ENCODE data around the gene ADCYAP1.
A peak's percentile ranks its signal among the peaks of the same experiment; 100 is the strongest.
"Not testable (repeated sequence)": the region's sequence is repeated elsewhere in the genome, so short reads cannot be mapped to it uniquely, and the experiment has no call there.

Gene ADCYAP1

DNA sequence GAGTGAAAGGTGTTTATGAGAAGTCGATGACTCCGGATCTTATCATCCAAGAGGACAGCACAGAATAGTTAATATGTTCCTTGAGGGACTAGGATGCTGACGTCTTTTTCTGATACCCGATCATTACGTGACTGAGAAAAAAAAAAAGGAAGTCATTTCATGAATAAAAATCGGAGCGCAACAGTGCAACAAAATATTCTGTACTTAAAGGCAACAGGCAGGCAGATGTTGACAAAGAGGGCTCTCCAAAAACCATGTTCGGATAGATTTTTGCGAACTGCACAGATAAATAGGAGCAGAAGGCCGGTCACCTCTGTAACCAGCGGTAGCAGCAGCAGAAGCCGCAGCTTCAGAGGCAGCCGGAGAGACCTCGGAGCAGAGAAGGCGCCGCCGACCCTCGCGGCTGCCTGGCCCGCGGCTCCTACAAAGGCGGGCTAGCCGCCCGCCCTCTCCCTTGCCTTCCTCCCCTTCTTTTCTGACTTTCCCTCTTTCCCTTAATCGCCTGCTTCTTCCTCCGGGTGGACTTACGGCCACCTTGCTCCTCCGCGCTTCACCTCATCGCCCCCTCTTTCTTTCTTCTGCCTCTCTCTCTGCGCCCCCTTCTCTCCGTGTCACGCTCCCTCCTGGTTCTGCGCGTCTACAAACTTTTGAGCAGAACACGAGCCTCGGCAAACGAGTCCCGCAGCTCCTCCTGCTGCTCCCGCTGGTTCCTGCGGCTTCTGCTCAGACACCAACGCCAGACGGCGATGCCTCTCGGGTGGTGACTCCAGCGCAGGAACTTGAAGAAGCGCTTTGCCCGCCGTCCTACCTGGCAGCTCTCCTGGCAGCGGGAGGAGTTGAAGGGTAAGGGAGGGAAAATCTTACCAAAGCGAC, at the start of gene ADCYAP1:
ADCYAP1 (plus strand) TSS at position 654 of the 873 bp plus-strand sequence. CDS start 516 bp downstream, outside the sequence.
- DNase-seq: peak; percentile 50

DNA sequence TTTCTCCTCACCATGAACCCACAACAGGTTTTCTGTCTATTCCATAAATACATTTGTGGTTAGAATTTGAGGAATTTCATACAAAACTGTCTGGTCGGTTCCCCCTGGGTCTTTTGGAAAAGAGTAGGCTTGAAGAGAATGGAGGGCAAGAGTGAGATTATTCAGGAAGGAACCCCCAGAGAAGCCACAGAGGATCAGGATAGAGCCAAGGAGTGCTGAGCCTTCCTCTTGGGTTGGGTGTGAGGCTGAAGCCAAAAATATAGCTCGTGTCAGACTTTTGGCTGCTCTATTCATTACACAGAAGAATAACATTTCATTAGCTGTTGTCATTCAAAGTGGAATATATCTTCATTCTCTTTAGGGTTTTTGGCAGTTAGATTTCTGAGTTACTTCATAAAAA, 46.7 kb upstream of the ADCYAP1 start:
- DNase-seq: no peak

DNA sequence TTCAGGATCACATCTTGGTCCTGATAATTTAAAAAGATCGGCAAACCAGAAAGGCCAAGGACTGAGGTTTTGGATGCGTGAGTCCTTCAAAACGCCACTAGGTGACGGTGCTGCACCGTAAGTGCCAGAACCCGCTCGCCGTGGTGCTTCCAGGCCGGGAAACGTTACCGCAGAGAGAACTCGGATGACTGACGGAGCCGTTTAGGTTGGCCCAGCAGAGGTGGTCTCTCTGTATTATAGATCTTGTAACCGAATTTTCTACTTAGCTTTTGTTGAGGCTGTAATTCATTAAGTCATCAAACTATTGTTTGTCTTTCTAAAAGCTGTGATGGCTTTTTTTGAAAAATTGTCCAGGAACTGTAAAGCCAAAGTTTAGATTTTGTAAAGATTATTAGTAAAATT, 39.8 kb upstream of the ADCYAP1 start:
- peak; percentile 90 for DNase-seq

DNA sequence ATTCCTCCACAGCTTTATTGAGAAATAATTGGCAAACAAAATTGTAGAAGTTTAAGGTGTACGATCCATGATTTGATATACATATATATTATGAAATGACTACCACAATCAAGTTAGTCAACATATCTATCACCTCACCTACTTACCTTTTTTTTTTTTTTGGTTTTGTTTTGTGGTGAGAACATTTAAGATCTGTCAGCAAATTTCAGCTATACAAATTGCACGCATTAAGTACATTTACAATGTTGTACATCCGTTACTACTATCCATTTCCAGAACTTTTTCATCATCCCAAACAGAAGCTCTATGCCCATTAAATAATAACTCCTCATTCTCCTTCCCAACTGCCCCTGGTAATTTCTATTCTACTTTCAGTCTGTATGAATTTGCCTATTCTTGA, 37.4 kb upstream of the ADCYAP1 start:
- DNase-seq: no peak

DNA sequence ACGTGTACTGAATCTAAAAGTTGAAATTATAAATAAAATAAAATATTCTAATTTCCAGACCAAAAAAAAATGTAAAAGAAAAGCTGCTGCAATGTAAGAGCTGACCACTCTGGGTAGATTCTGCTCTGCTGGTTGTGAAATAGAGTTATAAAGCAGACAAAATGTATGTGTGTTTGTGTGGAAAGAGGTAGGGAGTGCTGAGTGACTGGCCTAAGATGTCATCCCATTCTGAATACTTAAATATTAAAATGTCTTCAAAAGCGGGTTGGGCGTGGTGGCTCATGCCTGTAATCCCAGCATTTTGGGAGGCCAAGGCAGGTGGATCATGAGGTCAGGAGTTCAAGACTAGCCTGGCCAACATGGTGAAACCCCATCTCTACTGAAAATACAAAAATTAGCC, 31.2 kb upstream of the ADCYAP1 start:
- not testable (repeated sequence) for DNase-seq

DNA sequence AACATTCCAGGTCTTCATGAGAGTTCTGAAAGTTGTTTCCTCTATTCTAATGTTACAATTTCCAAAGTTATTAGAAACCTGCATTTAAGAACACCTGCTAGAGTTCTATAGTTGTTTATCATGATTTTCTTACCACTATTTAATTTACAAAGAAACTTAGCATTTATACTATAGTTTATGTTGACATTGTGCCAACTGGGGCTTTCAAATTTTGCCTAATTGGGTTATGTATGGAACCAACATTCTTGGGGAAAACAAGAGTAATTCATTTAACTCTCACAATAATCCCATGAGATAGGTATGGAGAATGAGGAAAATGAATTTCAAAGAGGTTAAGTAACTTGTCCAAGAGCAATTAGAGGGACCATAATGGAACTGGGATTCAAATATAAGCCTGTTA, 28.8 kb upstream of the ADCYAP1 start:
- DNase-seq: no peak

DNA sequence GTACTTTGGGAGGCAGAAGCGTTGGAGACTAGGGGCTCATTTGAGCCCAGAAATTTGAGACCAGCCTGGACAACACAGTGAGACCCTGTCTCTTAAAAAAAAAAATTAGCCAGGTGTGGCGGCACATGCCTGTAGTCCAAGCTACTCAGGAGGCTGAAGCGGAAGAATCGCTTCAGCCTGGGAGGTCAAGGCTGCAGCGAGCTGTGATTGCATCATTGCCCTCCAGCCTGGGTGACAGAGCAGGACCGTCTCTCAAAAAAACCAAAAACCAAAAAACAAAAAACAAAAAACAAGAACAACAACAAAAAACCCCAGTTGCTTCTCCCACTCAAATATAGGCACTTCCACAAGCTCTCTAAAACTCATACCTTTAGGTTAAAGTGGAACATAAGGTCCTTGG, 27.4 kb upstream of the ADCYAP1 start:
- DNase-seq: no peak

DNA sequence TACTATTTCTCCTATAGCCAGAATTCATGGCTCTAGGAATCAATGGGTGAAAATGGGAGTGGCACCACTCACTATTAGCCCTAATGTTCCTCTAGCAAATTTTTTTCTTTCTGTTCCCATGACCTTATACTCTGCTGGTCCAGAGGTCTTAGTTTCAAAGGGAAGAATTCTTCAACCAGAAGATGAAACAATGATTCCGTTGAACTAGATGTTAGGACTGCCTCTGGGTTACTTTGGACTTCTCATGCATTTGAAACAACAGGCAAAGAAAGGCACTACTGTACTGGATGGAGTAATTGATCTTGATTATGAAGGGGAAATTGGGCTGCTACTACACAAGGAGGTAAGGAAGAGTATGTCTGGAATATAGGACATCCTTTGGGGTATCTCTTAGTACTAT, 18.6 kb upstream of the ADCYAP1 start:
- DNase-seq: no peak

DNA sequence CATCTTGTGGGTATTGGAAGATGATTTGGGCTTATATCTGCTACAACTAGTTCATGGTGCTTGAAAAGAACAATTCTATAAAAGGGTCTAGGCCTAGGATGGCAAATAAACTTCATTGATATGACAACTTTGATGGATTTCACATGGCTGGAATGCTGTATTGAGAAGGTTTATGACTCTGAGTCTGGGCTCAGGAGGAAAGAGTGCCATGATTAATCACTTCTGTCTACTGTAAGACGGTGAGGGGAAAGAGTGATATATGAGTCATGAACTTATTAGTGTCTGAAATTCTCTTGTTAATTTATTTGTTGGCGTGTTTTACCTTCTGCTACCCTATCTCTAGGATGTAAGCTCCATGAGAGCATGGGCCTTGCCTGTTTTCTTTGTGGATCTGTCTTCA, 17.0 kb upstream of the ADCYAP1 start:
- DNase-seq: no peak

DNA sequence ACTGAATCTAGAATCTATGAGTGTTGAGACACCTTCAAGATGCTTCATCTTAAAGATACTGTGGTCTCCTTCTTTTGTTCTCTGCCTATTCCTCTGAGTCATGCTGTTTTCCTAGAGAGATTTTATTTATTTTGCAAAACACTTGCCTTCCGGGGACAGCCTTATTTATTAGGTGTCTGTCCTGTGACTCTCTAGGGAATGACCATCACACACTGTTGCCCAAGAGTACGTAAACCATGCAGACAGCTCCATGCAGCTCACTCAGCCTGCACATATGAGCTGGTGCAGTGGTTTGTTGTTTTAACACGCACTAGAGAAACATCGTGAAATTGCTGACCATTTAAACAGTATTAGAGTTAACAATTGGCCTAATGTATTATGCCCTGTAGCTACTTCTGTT, 12.4 kb upstream of the ADCYAP1 start:
- no peak for DNase-seq

DNA sequence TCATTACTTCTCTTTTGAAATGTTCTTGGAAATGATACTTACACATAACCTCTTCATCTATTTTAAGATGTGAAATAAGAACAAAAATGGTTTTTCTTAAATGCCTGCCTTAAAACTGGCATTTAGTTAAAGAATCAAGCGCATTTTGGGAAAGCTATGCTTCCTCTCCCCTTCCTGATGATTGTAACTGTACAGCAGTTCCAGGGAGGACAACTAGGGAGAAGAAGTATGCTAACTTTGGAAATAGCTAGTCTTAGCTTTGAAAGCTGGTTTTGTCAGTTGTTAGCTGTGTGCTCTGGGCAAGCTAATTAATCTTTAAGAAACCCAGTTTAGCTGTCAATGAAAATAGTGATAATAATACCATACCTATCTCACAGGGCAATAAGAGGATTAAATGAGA, 8.4 kb upstream of the ADCYAP1 start:
- no peak for DNase-seq

DNA sequence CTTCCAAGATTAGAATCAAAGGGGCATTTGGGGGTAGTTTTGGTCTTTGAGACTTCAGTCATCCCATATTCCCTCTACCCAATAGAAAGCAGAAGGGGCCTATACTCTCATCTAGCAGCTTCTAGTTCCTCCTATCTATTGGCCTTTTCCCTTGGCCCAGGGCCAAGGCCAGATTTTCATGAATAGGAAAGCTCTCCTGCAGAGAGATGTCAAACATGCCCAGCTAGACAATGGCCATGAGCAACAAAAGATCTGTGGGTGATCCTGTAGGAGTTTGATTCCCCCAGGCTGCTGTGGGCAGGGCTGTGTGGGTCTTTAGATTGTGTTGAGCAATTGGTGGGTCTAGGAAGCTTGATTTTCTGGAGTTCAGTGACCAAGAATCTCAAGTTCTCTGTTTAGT, 2.9 kb upstream of the ADCYAP1 start:
- DNase-seq: no peak

DNA sequence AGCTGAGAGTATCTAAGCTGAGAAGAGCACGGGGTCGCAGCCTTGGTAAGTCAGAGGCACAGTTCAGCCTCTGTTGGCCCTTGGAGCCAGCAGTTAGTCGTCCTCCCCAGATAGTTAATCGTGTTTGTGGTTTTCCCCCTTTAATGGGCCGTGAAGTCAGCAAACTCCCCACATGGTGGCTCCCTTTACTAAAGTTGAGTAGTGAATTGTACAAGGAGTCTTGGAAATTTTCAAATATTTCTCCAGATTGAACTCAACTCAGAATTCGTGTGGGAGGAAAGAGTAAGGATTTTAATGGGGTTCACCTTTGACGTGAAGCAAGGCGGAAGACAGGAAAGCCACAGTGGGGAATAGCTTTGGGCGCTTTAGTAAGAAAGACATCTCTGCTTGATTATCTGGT, 2.4 kb upstream of the ADCYAP1 start:
- peak; percentile 49 for DNase-seq

DNA sequence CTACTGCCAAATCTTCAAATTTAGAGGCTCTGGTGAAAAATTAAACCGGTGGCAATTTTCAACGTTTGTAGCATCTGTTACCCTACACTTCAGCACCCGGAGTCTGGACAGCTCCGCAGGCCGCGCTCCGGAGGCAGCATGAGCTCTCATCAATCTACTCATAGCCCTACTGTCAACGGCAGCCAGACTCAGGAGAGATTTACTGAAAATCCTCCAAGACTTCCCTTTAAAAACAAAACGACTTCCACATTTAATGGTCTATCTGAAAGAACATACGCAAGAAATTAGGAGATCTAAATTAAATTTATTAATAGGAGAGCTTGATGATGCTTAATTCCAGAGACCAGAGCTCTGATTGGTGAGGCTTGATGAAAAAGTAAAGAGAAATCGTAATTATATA, 970 bp upstream of the ADCYAP1 start:
- DNase-seq: peak; percentile 87

DNA sequence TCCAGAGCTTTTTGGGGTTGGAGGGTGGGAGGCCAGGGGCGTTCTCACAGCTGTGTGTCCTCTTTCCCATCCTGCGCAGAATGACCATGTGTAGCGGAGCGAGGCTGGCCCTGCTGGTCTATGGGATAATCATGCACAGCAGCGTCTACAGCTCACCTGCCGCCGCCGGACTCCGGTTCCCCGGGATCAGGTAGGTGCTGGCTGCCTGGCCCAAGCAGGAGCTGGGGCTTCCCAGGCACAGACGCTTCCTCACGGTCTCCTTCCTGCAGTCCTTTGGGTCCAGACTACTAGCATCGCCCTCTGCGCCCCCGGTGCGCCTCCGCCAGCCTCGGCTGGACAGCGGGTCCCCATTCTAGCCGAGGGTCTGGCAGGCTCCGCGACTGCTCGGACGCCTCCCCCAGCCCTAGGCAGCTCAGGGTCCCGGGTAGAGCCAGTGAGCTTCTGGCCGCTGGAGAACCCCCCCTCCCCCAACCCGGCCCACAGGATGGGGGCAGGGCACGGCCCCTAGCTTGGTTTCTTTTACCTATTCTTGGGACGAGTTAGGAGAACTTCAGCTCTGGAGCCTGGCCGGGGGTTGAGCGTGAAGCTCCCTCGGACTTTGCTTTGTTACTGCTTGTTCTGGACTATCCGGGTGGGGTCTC, 756 bp downstream of the ADCYAP1 start:
- no peak for DNase-seq

DNA sequence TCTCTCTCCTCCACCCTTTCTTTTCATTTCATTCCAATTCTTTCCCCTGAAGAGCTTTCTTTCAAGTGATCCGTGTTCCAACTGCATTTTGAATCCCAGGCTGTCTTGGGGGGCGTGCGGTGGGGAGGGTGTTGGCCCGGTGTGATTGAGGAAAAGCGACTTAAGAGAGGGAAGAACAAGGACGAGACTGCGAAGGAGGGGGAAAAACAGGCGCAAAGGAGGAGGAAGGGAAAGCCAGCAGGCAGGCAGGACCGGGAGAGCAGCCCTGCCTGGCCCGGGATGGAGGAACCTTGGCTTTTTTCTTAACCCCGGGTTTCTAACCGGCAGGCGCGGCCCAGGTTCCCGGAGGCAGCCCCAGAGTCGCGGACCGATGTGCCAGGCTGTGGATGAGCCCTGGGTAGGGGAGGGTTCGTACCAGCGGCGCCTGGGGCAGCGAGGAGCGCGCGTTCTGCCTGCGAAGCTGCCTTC, 1.3 kb downstream of the ADCYAP1 start:
- DNase-seq: peak; percentile 25

DNA sequence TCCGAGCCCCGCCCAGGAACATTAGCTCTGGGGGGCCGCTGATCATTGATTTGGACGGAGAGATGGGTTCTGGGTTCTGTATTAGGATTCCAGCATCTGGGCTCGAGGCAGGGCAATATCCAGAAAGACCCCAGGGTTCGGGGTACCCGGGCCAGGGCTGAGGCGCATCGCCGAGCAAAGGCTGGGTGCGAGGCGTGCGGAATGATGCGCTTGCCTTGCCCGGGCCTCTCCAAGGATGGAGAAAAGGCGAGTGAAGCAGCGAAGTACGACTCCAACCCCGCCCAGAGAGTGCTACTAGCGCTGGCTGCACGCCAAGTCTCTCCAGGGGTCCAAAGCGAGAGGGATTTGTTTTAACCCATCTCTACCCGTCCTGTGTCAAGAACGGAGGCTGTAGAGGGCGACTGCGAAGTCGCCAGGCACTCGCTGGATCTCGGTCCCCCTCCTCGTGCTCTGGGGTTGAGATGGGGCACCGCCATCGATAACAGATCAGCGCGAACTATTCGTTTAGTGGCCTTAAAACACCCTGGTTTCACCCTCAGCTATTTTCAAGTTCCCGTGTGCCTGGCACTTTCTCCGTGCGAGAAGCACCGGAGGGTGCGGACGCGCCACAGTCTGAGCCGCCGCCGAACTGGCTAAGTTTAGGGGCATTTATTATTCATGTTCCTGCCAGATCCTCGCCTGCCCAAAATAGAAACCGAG, 1.9 kb downstream of the ADCYAP1 start:
- peak; percentile 40 for DNase-seq

DNA sequence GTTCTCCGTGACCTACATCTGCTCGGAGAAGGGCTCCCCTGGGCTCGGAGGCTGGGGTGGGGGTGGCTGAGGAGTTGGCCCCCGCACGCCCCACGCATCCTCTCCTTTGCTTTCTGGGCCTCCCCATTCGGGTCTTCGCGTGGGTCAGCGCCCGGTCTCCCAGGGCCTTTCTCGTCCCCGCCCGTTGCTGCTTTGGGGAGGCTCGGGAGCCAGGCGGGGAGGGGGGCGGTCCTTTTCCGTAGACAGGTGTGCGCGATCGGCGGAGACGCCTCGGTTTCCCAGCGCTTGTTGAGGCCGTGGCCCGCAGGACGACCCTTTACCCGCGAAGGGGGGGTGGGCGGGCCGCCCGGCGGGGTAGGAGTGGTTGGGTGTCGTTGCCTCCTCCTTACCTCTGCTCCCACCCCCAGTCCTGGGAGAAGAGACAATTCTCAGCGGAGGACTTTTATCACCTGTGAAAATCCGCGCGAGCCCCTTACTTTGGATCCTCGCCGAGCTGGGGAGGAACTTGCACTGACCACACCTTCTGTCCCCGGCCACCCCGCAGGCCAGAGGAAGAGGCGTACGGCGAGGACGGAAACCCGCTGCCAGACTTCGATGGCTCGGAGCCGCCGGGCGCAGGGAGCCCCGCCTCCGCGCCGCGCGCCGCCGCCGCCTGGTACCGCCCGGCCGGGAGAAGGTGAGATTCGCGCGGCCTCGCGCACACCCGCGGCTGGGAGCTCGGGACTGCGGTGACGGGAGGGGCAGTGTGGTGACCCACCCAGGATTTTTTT, 2.6 kb downstream of the ADCYAP1 start:
- DNase-seq: peak; percentile 56

DNA sequence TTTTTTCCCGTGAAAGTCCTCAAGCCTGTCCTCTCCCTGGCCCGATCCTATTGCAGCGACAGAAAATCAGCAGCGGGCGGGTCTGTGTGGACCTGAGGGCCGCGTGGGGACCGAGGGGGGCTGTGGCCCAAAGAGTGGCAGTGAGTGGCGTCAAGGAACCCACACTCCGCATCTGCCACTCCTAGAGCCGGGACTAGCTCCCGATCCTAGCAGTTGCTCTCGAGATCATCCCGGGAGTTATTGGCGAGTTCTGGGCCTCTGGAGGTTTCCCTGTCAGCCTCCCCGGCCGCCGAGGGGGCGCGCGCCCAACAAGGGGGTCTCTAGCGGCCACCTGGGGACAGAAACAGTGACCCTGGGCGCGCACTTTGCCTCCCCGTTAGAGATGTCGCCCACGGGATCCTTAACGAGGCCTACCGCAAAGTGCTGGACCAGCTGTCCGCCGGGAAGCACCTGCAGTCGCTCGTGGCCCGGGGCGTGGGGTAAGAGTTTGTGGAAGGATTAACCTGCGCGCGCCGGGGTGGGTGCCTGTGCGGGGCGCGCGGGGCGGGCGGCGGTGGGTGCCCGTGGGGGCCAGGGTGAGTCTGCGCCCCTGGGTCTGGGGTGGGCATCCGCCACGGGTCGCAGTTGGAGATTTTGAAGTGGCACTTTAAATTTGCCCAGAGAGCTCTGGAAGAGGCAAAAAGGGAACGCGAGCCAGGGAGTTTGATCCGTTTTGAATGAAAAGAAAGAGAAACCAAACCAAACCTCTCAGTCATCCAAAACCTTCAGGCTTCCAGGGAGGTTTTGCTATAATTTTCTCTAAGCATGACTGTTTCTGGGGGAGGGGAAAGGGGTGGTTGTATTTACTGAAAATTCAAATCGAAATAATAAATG, 3.5 kb downstream of the ADCYAP1 start:
- DNase-seq: peak; percentile 22

DNA sequence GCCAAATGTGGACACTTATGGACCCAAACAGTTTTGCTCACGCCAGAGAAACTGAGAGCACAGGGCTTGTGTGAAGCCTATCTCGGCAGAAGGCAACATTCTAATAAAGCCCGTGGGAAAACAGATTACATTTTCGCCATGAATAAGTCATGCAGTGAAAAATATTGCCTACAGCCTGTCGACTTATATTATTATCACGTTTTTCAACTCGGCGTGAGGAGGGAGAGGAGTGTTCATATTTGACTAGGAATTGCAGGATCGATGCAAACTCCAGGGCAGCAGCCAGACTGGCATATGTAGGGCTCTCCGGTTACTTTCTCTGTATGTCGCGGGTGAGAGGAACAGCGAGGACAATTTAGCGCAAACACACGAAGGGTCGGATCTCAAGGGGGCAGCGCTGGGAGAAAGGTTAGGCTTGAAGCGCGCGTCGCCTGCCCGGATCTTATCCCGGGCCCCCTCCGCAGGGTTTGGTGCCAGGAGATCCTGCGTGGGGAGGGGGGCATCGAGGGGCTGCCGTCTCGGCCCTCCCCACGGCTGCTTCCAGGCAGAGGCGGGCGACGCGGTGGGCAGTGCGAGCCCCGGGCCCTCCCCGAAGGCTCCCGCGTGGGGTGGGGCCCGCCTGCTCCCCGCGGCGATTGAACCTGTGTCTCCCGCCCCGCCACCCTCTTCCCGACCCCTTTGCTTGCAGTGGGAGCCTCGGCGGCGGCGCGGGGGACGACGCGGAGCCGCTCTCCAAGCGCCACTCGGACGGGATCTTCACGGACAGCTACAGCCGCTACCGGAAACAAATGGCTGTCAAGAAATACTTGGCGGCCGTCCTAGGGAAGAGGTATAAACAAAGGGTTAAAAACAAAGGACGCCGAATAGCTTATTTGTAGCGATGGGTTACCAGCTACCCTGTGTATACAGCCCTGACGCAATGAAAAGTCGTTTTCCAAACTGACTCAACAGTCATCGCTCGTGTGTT, 4.4 kb downstream of the ADCYAP1 start:
- DNase-seq: peak; percentile 42

DNA sequence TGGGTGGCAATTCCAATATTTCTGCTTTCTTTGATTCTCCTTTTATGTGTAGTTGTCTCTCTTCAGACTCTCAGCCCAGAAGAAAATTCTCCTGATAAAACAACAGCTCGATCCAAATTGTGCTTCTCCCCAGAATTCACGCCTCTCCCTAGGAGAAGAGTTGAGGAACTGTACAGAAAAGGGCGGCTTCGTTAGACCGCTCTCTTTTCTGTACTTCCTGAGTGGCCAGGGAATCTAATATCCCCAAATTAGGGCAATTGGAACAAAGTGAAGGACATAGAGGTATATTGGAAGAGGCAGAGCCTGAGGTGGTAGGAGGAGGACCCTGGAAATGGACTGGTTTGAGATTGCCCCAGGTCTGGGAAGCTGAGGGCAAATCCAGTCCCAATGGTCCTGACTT, 5.6 kb downstream of the ADCYAP1 start:
- DNase-seq: no peak

All from hematopoietic multipotent progenitor cell treated with erythropoietin and hydrocortisone succinate and interleukin-3 and kit ligand, for 4 days (in vitro differentiated cells).